ENCODE results near the gene TLE3.

Gene TLE3

DNA sequence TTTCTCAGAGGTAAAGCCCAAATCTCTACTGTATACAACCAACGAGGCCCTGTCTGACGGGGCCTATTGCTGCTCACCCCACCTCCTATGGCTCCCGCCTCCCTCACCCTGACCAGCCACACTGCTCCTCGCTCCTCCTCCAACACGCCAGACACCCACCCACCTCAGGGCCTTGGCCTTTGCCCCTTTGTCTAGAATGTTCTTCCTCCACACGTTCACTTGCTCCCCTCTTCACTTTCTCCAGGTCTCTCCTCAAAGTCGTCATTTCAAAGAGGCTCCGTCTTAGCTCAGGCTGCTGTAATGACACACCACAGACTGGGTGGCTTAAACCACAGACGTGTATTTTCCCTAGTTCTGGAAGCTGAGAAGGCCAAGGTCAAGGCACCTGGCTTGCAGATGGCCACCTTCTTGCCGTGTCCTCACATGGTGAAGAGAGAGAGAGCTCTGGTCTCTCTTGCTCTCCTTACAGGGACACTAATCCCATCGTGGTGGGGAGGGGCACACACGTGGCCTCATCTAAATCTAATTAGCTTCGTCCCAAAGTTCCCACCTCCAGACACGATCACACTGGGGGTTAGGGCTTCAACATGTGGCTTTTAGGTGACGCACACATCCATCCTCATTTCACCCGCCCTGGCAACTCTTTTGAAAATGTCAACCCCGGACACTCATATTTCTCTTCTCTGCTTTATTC lies 98.2 kb downstream of the TLE3 start:
- peak; percentile 88 for DNase-seq

DNA sequence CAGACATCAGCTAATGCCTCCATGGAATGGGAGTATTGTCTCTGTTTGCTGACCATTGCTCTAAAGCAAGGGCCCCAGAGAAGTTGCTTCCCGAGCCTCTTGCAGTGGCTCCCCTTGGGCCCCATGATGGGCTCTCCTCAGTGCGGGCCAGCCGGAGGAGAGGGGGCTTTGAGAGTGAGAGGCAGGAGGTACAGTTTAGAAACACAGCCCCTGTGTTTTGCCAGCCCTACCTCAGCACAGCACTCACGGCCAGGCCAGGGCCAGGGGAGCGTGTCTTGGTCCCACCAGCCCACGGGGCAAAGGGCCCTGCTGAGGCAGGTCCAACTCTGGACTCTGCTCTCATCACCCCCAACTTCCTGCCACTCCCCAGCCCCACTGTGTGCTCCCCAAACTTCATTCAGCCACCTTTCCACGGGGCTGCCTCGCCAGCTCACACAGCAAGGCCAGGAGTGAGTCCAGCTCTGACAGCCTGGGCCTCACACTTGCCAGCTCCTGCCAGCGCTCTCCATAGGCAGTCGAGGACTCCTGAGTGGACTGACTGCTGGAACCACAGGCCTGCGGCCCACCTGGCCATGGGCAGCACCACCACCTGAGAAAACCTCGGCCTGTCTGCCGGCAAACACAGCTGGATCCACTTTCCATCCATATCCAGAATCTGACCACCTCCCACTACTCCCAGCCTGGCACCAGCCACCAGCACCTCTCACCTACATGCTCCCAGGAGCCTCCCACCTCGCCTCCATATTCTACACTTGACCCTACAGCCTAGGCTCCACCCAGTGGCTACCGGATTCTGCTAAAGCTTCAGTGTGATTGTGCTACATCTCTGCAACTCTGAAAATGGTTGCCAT lies 99.0 kb downstream of the TLE3 start:
- no peak for DNase-seq

DNA sequence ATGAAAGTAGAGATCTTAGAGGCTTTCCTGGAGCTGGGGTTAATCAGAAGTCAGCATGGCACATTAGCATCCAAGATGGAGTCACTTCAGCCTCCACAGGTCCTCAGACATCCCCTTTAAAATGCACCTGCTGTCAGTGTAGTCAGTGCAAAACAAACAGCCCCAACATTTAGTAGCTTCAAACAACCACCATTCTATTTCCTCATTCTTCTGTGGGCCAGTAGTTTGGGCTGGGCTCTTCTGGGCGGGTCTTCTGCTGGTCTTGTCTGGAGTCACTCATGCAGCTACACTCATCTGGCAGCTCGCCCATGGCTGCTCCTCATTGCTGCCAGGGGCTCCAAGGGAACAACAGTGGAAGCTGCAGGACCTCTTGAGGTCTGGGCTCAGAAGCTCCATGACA lies 99.9 kb downstream of the TLE3 start:
- no peak for DNase-seq

All from NCI-H82 (cell line).